NB4 (cell line): Measurements from ENCODE around the gene LRMDA.

Experiments
- MYC ChIP-seq: IDR thresholded peaks from 2 replicates; pipeline ENCODE4 v1.6.1; 2011; ENCODE audit warnings: low read depth, low read length
- TF ChIP-seq, protein P1 (sequence below): IDR thresholded peaks from one replicate; pipeline ENCODE4 v1.5.1; 2012; ENCODE audit warnings: low read depth, low read length

DNA sequence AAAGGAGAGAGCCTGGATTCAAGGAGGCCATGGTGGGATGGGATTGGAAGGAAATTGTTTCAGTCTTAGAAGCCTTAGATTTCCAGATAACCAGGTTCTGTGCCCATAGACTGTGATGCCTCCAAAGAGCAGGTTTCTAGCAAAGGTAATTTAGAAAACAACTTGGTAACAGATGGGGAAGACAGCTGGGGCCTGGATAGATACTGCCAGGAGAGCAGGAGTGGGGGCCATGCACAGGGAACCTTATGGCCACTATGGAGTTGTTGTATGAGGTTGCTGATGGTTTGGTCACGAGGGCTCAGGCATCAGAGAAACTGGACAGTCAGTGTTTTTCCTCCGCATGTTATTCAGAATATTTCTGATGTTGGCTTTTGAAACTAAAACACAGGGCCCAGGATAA lies 901.9 kb downstream of the LRMDA start:
- TF ChIP-seq, protein P1, sequence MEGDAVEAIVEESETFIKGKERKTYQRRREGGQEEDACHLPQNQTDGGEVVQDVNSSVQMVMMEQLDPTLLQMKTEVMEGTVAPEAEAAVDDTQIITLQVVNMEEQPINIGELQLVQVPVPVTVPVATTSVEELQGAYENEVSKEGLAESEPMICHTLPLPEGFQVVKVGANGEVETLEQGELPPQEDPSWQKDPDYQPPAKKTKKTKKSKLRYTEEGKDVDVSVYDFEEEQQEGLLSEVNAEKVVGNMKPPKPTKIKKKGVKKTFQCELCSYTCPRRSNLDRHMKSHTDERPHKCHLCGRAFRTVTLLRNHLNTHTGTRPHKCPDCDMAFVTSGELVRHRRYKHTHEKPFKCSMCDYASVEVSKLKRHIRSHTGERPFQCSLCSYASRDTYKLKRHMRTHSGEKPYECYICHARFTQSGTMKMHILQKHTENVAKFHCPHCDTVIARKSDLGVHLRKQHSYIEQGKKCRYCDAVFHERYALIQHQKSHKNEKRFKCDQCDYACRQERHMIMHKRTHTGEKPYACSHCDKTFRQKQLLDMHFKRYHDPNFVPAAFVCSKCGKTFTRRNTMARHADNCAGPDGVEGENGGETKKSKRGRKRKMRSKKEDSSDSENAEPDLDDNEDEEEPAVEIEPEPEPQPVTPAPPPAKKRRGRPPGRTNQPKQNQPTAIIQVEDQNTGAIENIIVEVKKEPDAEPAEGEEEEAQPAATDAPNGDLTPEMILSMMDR, result no peak
- no peak for TF ChIP-seq MYC
